HepG2 (cell line): ENCODE data around the gene HMMR. TPM values are rescaled to one million over a fixed set of nuclear protein-coding genes. Genes with fewer than 3 reads are reported as not detected.

ENCODE experiments used
- AKAP8 ChIP-seq: sonication (generic); formaldehyde crosslinking; IDR thresholded peaks from 2 replicates; pipeline ENCODE4 v1.5.1; 2020; ENCODE audit warnings: mild to moderate bottlenecking, missing genetic modification reagents
- ATF7 ChIP-seq, 2 experiments: fragments of 450-650 bp in 1 of 2; sonication (generic) in 1 of 2; formaldehyde crosslinking in 1 of 2; IDR thresholded peaks; 2 replicates each; pipeline versions ENCODE4 v1.4.0 to v1.6.1; 2016 to 2020; ENCODE audit warnings: antibody characterized with exemption in 1 of 2, mild to moderate bottlenecking in 1 of 2, missing genetic modification reagents in 1 of 2
- FOXK2 ChIP-seq: fragments of 450-650 bp; IDR thresholded peaks from 2 replicates; pipeline ENCODE4 v1.6.1; 2016
- MAZ ChIP-seq, 2 experiments: sonication (generic) in 1 of 2; formaldehyde crosslinking in 1 of 2; IDR thresholded peaks; 2 replicates each; pipeline versions ENCODE4 v1.5.0 to v1.6.1; 2012 to 2020; ENCODE audit warnings: low read depth in 2 of 2, mild to moderate bottlenecking in 2 of 2, borderline replicate concordance in 1 of 2, improper control_type of control experiment in 1 of 2, low read length in 1 of 2, missing genetic modification reagents in 1 of 2, moderate library complexity in 1 of 2
- POGZ ChIP-seq: sonication (generic); formaldehyde crosslinking; IDR thresholded peaks from 2 replicates; pipeline ENCODE4 v1.4.0; 2020; ENCODE audit warnings: mild to moderate bottlenecking, missing genetic modification reagents
- RFX3 ChIP-seq: IDR thresholded peaks from 2 replicates; pipeline ENCODE4 v1.6.1; 2016; ENCODE audit warnings: missing biosample characterization, missing genetic modification reagents
- SRY ChIP-seq: sonication (generic); formaldehyde crosslinking; IDR thresholded peaks from 2 replicates; pipeline ENCODE4 v1.8.0; 2022; ENCODE audit warnings: mild to moderate bottlenecking, missing genetic modification reagents
- TBX3 ChIP-seq: fragments of 450-650 bp; IDR thresholded peaks from 2 replicates; pipeline ENCODE4 v1.6.1; 2017; ENCODE audit warnings: antibody characterized with exemption, mild to moderate bottlenecking, inconsistent platforms, borderline replicate concordance
- ZFP36L1 ChIP-seq: sonication (generic); formaldehyde crosslinking; IDR thresholded peaks from 2 replicates; pipeline ENCODE4 v1.8.0; 2022; ENCODE audit warnings: mild to moderate bottlenecking, missing genetic modification reagents, moderate library complexity
- ZNF577 ChIP-seq: sonication (generic); formaldehyde crosslinking; IDR thresholded peaks from 2 replicates; pipeline ENCODE4 v1.4.0; 2020; ENCODE audit warnings: mild to moderate bottlenecking, low read depth, missing genetic modification reagents, borderline replicate concordance
- polyA plus RNA-seq, 8 experiments: library from polyadenylated mRNA; depleted of rRNA in 3 of 8; stranded (reverse) in 7 of 8; unstranded in 1 of 8; fragments of >200 nt; fragmentation: Illumina TruSeq in 4 of 8; extraction: Trizol in 4 of 8; gene quantifications; 2 replicates each; pipeline versions ENCODE4 v1.2.1 to v1.2.3, GENCODE V29; 2011 to 2016; ENCODE audit warnings: low read depth in 4 of 8, missing spikeins in 1 of 8, mixed read lengths in 1 of 8; ENCODE audit not compliant: insufficient read depth in 1 of 8
- total RNA-seq, 5 experiments: library from RNA; depleted of rRNA; stranded (reverse); fragments of >200 nt; fragmentation: Illumina TruSeq; extraction: Trizol; gene quantifications; 2 replicates each; pipeline ENCODE4 v1.2.3, GENCODE V29; 2016; ENCODE audit warnings: low read depth in 1 of 5
- TF ChIP-seq, protein P1 (sequence below): sonication (generic); formaldehyde crosslinking; IDR thresholded peaks from 2 replicates; pipeline ENCODE4 v1.8.1; 2023; ENCODE audit warnings: mild to moderate bottlenecking, moderate library complexity, missing genetic modification reagents
- TF ChIP-seq, protein P2 (sequence below): sonication (generic); formaldehyde crosslinking; IDR thresholded peaks from 2 replicates; pipeline ENCODE4 v1.9.0; 2022; ENCODE audit warnings: low read depth, missing genetic modification reagents
- TF ChIP-seq, protein P3 (sequence below): IDR thresholded peaks from 2 replicates; pipeline ENCODE4 v1.6.1; 2016; ENCODE audit warnings: missing genetic modification reagents, missing compliant biosample characterization
- TF ChIP-seq, protein P4 (sequence below): sonication (generic); formaldehyde crosslinking; IDR thresholded peaks from 2 replicates; pipeline ENCODE4 v1.4.0; 2020; ENCODE audit warnings: missing genetic modification reagents
- TF ChIP-seq, protein P5 (sequence below): sonication (generic); formaldehyde crosslinking; IDR thresholded peaks from 2 replicates; pipeline ENCODE4 v1.5.1; 2020; ENCODE audit warnings: mild to moderate bottlenecking, missing genetic modification reagents
- TF ChIP-seq, protein P6 (sequence below): IDR thresholded peaks from 2 replicates; pipeline ENCODE4 v1.6.1; 2018; ENCODE audit warnings: missing genetic modification reagents, mild to moderate bottlenecking, missing compliant biosample characterization
- TF ChIP-seq, protein P7 (sequence below): sonication (generic); formaldehyde crosslinking; conservative IDR thresholded peaks from 2 replicates; pipeline ENCODE4 v1.8.0; 2022; ENCODE audit warnings: low read depth, missing genetic modification reagents

The HMMR gene
- total and polyA plus RNA-seq, 2 of the 13 experiments (the other 11 are each of a cell fraction or from before 2014, with no cell fraction given): 8.5 to 48.3 TPM

DNA sequence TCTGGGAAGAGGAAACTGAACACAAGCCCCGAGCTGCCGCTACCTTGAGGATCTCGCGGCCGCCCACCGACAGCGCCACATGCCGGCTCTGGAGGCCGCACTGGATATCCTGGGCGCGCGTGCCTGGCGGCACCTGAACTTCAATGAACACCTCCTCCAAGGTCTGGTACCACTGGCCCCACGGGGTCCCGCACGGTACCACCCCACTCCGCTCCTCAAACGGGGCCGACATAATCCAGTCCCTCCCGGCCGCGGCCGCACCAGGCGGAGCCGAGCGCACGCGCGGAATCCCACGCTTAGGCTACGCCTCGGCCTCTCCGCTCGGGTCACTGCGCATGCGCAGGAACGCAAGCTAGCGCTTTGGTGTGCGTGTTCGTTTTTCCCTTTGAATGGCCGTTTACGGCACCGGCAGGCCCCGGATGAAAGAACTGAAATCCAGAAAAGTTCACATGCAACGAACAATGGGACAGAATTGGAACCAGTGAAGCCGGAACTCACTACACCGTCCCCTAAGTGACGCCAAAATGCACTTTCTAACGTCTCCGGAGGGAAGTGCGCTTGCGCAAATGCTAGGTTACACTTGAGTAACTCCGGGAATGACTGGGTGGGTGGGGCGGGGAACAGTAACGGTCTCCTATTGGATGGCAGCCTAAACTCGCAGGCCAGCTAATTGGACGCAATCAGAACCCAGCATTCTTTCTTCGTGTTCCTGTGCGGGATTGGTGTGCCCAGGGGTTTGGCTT, 442 bp upstream of the HMMR start, which contains the start of gene NUDCD2 (continued):
- no peak for TF ChIP-seq MAZ (IDR thresholded peaks at IDR 0.05; ENCODE audit: borderline replicate concordance, low read depth, low read length)
- no peak; the same call in 1 of the 2 replicates for TF ChIP-seq MAZ (CRISPR knock-in tag; IDR thresholded peaks at IDR 0.05; ENCODE audit: low read depth)
- TF ChIP-seq, protein P1, sequence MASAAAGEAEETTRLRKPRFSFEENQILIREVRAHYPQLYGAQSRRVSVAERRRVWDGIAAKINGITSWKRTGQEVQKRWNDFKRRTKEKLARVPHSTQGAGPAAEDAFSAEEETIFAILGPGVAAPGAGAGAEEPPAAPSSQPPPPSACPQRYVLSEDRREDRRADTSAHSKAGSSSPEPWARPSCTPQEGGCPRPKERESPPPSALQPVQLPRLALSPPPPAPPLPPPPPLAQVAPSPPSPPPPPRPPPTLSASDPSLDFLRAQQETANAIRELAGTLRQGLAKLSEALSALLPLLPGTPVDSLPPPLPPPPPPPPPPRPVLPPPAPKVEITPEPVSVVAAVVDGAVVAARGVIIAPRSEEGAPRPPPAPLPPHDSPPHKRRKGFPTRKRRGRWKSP (CRISPR knock-in tag): peak; percentile 93
- TF ChIP-seq, protein P2, sequence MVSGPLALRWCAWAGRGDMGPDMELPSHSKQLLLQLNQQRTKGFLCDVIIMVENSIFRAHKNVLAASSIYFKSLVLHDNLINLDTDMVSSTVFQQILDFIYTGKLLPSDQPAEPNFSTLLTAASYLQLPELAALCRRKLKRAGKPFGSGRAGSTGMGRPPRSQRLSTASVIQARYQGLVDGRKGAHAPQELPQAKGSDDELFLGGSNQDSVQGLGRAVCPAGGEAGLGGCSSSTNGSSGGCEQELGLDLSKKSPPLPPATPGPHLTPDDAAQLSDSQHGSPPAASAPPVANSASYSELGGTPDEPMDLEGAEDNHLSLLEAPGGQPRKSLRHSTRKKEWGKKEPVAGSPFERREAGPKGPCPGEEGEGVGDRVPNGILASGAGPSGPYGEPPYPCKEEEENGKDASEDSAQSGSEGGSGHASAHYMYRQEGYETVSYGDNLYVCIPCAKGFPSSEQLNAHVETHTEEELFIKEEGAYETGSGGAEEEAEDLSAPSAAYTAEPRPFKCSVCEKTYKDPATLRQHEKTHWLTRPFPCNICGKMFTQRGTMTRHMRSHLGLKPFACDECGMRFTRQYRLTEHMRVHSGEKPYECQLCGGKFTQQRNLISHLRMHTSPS (CRISPR knock-in tag): no peak
- no peak for TF ChIP-seq AKAP8
- TF ChIP-seq ZFP36L1 (CRISPR knock-in tag): peak; percentile 79; the same call in 1 of the 2 replicates
- no peak for TF ChIP-seq ATF7 (IDR thresholded peaks at IDR 0.05)
- TF ChIP-seq ATF7 (CRISPR knock-in tag; IDR thresholded peaks at IDR 0.05): no peak
- no peak for TF ChIP-seq FOXK2
- TF ChIP-seq, protein P3, sequence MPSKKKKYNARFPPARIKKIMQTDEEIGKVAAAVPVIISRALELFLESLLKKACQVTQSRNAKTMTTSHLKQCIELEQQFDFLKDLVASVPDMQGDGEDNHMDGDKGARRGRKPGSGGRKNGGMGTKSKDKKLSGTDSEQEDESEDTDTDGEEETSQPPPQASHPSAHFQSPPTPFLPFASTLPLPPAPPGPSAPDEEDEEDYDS (CRISPR knock-in tag): peak; percentile 17
- TF ChIP-seq, protein P4, sequence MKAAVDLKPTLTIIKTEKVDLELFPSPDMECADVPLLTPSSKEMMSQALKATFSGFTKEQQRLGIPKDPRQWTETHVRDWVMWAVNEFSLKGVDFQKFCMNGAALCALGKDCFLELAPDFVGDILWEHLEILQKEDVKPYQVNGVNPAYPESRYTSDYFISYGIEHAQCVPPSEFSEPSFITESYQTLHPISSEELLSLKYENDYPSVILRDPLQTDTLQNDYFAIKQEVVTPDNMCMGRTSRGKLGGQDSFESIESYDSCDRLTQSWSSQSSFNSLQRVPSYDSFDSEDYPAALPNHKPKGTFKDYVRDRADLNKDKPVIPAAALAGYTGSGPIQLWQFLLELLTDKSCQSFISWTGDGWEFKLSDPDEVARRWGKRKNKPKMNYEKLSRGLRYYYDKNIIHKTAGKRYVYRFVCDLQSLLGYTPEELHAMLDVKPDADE (CRISPR knock-in tag): no peak
- TF ChIP-seq RFX3 (CRISPR knock-in tag): 0 out of 2 replicates have a peak, but pooled peaks have one; percentile 5
- TF ChIP-seq, protein P5, sequence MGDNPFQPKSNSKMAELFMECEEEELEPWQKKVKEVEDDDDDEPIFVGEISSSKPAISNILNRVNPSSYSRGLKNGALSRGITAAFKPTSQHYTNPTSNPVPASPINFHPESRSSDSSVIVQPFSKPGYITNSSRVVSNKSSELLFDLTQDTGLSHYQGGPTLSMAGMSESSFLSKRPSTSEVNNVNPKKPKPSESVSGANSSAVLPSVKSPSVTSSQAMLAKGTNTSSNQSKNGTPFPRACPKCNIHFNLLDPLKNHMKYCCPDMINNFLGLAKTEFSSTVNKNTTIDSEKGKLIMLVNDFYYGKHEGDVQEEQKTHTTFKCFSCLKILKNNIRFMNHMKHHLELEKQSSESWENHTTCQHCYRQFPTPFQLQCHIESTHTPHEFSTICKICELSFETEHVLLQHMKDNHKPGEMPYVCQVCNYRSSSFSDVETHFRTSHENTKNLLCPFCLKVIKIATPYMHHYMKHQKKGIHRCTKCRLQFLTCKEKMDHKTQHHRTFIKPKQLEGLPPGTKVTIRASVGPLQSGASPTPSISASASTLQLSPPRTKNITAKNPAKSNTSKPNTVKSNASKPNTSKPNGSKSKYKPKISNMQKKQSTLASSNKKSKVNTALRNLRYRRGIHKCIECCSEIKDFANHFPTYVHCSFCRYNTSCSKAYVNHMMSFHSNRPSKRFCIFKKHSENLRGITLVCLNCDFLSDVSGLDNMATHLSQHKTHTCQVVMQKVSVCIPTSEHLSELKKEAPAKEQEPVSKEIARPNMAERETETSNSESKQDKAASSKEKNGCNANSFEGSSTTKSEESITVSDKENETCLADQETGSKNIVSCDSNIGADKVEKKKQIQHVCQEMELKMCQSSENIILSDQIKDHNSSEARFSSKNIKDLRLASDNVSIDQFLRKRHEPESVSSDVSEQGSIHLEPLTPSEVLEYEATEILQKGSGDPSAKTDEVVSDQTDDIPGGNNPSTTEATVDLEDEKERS (CRISPR knock-in tag): no peak
- TF ChIP-seq SRY: peak; percentile 86; the same call in 1 of the 2 replicates
- no peak for TF ChIP-seq TBX3
- TF ChIP-seq, protein P6, sequence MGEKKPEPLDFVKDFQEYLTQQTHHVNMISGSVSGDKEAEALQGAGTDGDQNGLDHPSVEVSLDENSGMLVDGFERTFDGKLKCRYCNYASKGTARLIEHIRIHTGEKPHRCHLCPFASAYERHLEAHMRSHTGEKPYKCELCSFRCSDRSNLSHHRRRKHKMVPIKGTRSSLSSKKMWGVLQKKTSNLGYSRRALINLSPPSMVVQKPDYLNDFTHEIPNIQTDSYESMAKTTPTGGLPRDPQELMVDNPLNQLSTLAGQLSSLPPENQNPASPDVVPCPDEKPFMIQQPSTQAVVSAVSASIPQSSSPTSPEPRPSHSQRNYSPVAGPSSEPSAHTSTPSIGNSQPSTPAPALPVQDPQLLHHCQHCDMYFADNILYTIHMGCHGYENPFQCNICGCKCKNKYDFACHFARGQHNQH (CRISPR knock-in tag): peak; percentile 82
- TF ChIP-seq ZNF577 (CRISPR knock-in tag): no peak
- TF ChIP-seq POGZ (CRISPR knock-in tag): peak; percentile 66
- TF ChIP-seq, protein P7, sequence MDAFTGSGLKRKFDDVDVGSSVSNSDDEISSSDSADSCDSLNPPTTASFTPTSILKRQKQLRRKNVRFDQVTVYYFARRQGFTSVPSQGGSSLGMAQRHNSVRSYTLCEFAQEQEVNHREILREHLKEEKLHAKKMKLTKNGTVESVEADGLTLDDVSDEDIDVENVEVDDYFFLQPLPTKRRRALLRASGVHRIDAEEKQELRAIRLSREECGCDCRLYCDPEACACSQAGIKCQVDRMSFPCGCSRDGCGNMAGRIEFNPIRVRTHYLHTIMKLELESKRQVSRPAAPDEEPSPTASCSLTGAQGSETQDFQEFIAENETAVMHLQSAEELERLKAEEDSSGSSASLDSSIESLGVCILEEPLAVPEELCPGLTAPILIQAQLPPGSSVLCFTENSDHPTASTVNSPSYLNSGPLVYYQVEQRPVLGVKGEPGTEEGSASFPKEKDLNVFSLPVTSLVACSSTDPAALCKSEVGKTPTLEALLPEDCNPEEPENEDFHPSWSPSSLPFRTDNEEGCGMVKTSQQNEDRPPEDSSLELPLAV (CRISPR knock-in tag): no peak
